Measurements from ENCODE around the gene EVL. TPM values are rescaled to one million over a fixed set of nuclear protein-coding genes. Genes with fewer than 3 reads are reported as not detected.

EVL gene
- total and polyA plus RNA-seq, 2 donors (not counting 3 experiments of a cell fraction or from before 2014, with no cell fraction given): 34.6 to 62.5 TPM

- H2AFZ ChIP-seq (ENCODE audit: low read depth, low read length): no peak overlapping the region
- H3K27ac ChIP-seq (ENCODE audit: insufficient read depth, low read depth, low read length): no peak overlapping the region
- no peaks in the 10 kb centered on the region for H3K27me3 ChIP-seq (ENCODE audit: control insufficient read depth in 2 of 2, insufficient read depth in 2 of 2, low read length in 2 of 2)
- no peak overlapping the region for H3K4me2 ChIP-seq (ENCODE audit: insufficient read depth, low read length)
- ChIA-PET POLR2A (no interaction called here), CTCF (interaction anchor here (0.6 kb wide), 1 partner anchor 21 kb away, joined by 3 read pairs; no protein-coding TSS in a partner anchor)
- no peak overlapping the region for H3K9ac ChIP-seq (replicated peaks; ENCODE audit: extremely low read depth, insufficient read depth, low read length)
- H3K4me3 ChIP-seq (replicated peaks in 1 of 3; ENCODE audit: insufficient read depth in 1 of 3, low read depth in 1 of 3, low read length in 3 of 3): no peak overlapping the region
- H3K79me2 ChIP-seq (ENCODE audit: control insufficient read depth, insufficient read depth, low read length): no peaks in the 10 kb centered on the region
- dilution Hi-C loops (cut with MboI; ENCODE audit: extremely low pct_ligation_motif_present, low sequenced_read_pairs) (no loop called here), intact Hi-C loops (cut with micrococcal nuclease) (no loop called here)
- no peak for FAIRE-seq
- no peaks in the 10 kb centered on the region for H3K4me1 ChIP-seq (ENCODE audit: control insufficient read depth, extremely low read depth, insufficient read depth, low read length)
- no peaks in the 10 kb centered on the region for H3K9me3 ChIP-seq (replicated peaks; ENCODE audit: control insufficient read depth, insufficient read depth, low read length)
- no peaks in the 10 kb centered on the region for H4K20me1 ChIP-seq (replicated peaks; ENCODE audit: control insufficient read depth, extremely low read depth, insufficient read depth, low read length)
- no peak for TF ChIP-seq FOS (IDR thresholded peaks at IDR 0.05; ENCODE audit: borderline replicate concordance, insufficient read depth, low read length)
- no peak for TF ChIP-seq EZH2 (IDR thresholded peaks at IDR 0.05; ENCODE audit: borderline replicate concordance, low read depth, low read length, severe bottlenecking)
- TF ChIP-seq JUN (IDR thresholded peaks at IDR 0.05; ENCODE audit: borderline replicate concordance, insufficient read depth, insufficient read length, low read depth): no peak
- TF ChIP-seq, protein P1, sequence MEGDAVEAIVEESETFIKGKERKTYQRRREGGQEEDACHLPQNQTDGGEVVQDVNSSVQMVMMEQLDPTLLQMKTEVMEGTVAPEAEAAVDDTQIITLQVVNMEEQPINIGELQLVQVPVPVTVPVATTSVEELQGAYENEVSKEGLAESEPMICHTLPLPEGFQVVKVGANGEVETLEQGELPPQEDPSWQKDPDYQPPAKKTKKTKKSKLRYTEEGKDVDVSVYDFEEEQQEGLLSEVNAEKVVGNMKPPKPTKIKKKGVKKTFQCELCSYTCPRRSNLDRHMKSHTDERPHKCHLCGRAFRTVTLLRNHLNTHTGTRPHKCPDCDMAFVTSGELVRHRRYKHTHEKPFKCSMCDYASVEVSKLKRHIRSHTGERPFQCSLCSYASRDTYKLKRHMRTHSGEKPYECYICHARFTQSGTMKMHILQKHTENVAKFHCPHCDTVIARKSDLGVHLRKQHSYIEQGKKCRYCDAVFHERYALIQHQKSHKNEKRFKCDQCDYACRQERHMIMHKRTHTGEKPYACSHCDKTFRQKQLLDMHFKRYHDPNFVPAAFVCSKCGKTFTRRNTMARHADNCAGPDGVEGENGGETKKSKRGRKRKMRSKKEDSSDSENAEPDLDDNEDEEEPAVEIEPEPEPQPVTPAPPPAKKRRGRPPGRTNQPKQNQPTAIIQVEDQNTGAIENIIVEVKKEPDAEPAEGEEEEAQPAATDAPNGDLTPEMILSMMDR (IDR thresholded peaks at IDR 0.05; ENCODE audit: extremely low read depth in 1 of 2, insufficient read depth in 1 of 2, low read depth in 1 of 2, low read length in 2 of 2): no peak
- no peak for TF ChIP-seq GATA2 (IDR thresholded peaks at IDR 0.05; ENCODE audit: insufficient read depth, insufficient read length, low read depth, low read length)
- TF ChIP-seq POLR2A (IDR thresholded peaks at IDR 0.05; ENCODE audit: low read depth, low read length): no peak
- TF ChIP-seq MYC (IDR thresholded peaks at IDR 0.05; ENCODE audit: low read depth, low read length): no peak
- TF ChIP-seq POLR2AphosphoS5 (IDR thresholded peaks at IDR 0.05; ENCODE audit: insufficient read depth, low read depth, low read length): no peak
- no peak for TF ChIP-seq MAX (IDR thresholded peaks at IDR 0.05; ENCODE audit: insufficient read depth, insufficient read length)
- DNase-seq (ENCODE audit: low read depth, low spot score): no peak
- no peaks in the 10 kb centered on the region for H3K36me3 ChIP-seq (ENCODE audit: control insufficient read depth in 2 of 2, extremely low read depth in 1 of 2, insufficient read depth in 2 of 2, low read length in 2 of 2)
- no TSS peak for BruUV-seq (replicated peaks)
- H3K9me1 ChIP-seq (replicated peaks; ENCODE audit: control insufficient read depth, extremely low read depth, insufficient read depth, low read length): no peaks in the 10 kb centered on the region
Measured at GRCh38 chr14:100074431-100075100, 9.3 kb downstream of the EVL start.

Measured in endothelial cell of umbilical vein (primary cell).